Smooth muscle cell (in vitro differentiated cells): ENCODE results near the gene CACNA2D1. TPM values are rescaled to one million over a fixed set of nuclear protein-coding genes. Genes with fewer than 3 reads are reported as not detected.

Experiments used
- DNase-seq: peaks from one replicate; lab custom pipeline; 2025; ENCODE audit not compliant: unreplicated experiment; lab: John Stamatoyannopoulos, UW
- H2AFZ ChIP-seq: fragments of 200-600 bp; sonication (generic); 2 replicates; pipeline ENCODE4 v1.6.0; 2016; ENCODE audit warnings: antibody characterized with exemption, low read depth, mild to moderate bottlenecking
- H3F3A ChIP-seq: fragments of 200-600 bp; sonication (generic); 2 replicates; pipeline ENCODE4 v1.6.0; 2017; ENCODE audit warnings: antibody characterized with exemption, low read depth
- H3K27ac ChIP-seq: fragments of 200-600 bp; sonication (generic); 2 replicates; pipeline ENCODE4 v1.5.1; 2016; ENCODE audit warnings: low read depth, mild to moderate bottlenecking
- H3K27me3 ChIP-seq: fragments of 200-600 bp; sonication (generic); 2 replicates; pipeline ENCODE4 v1.6.1; 2016; ENCODE audit warnings: low read depth, mild to moderate bottlenecking
- H3K36me3 ChIP-seq: fragments of 200-600 bp; sonication (generic); 2 replicates; pipeline ENCODE4 v1.5.1; 2016; ENCODE audit warnings: low read depth
- H3K4me1 ChIP-seq: fragments of 200-600 bp; sonication (generic); 2 replicates; pipeline ENCODE4 v1.5.1; 2016; ENCODE audit warnings: low read depth
- H3K4me2 ChIP-seq: fragments of 200-600 bp; sonication (generic); 2 replicates; pipeline ENCODE4 v1.6.0; 2016; ENCODE audit warnings: mild to moderate bottlenecking
- H3K4me3 ChIP-seq: fragments of 200-600 bp; sonication (generic); 2 replicates; pipeline ENCODE4 v1.5.1; 2016; ENCODE audit warnings: mild to moderate bottlenecking
- H3K79me2 ChIP-seq: fragments of 200-600 bp; sonication (generic); 2 replicates; pipeline ENCODE4 v1.6.0; 2016; ENCODE audit warnings: low read depth, mild to moderate bottlenecking
- H3K9ac ChIP-seq: fragments of 200-600 bp; sonication (generic); 2 replicates; pipeline ENCODE4 v1.6.0; 2016; ENCODE audit warnings: low read depth
- H3K9me3 ChIP-seq: fragments of 200-600 bp; sonication (generic); replicated peaks from 2 replicates; pipeline ENCODE4 v1.5.1; 2016; ENCODE audit warnings: low read depth
- H4K20me1 ChIP-seq: fragments of 200-600 bp; sonication (generic); 2 replicates; pipeline ENCODE4 v1.6.0; 2016; ENCODE audit warnings: low read depth
- WGBS: methylation state at CpG from one replicate; pipeline ENCODE4 v1.1.7; 2016; ENCODE audit warnings: low lambda C conversion rate; 5-methylcytosine and 5-hydroxymethylcytosine counted together
- polyA plus RNA-seq: library from polyadenylated mRNA; unstranded; fragments of >200 nt; fragmentation: Nextera tagmentation; extraction: Ambion mirVana; gene quantifications from 2 replicates; pipeline ENCODE4 v1.2.1, GENCODE V29; 2016
- total RNA-seq: library from RNA; depleted of rRNA; stranded (reverse); fragments of >200 nt; gene quantifications from 2 replicates; pipeline ENCODE4 v1.2.3, GENCODE V29; 2014
- TF ChIP-seq, protein P1 (sequence below): fragments of 200-600 bp; sonication (generic); IDR thresholded peaks from 2 replicates; pipeline ENCODE4 v1.5.1; 2017; ENCODE audit warnings: borderline replicate concordance, mild to moderate bottlenecking, antibody characterized with exemption; ENCODE audit not compliant: insufficient read depth, poor library complexity, severe bottlenecking

CACNA2D1 gene
- total and polyA plus RNA-seq, 2 experiments from 2014 or later: 4.1 to 39.3 TPM

- DNase-seq: no peak
- Histone ChIP-seq H3F3A (no peaks in the 10 kb centered on the region), H3K27ac (no peak overlapping the region), H3K36me3 (no peaks in the 10 kb centered on the region), H3K79me2 (no peaks in the 10 kb centered on the region), H3K9ac (no peak overlapping the region), H3K4me2 (no peak overlapping the region), H3K4me3 (no peak overlapping the region), H3K27me3 (no peaks in the 10 kb centered on the region), H3K4me1 (peaks cover 5% of the 10 kb centered on the region), H3K9me3 (no peaks in the 10 kb centered on the region), H2AFZ (no peak overlapping the region), H4K20me1 (peaks cover 4% of the 10 kb centered on the region)
- TF ChIP-seq, protein P1, sequence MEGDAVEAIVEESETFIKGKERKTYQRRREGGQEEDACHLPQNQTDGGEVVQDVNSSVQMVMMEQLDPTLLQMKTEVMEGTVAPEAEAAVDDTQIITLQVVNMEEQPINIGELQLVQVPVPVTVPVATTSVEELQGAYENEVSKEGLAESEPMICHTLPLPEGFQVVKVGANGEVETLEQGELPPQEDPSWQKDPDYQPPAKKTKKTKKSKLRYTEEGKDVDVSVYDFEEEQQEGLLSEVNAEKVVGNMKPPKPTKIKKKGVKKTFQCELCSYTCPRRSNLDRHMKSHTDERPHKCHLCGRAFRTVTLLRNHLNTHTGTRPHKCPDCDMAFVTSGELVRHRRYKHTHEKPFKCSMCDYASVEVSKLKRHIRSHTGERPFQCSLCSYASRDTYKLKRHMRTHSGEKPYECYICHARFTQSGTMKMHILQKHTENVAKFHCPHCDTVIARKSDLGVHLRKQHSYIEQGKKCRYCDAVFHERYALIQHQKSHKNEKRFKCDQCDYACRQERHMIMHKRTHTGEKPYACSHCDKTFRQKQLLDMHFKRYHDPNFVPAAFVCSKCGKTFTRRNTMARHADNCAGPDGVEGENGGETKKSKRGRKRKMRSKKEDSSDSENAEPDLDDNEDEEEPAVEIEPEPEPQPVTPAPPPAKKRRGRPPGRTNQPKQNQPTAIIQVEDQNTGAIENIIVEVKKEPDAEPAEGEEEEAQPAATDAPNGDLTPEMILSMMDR: no peak
- 95% methylated on average over 4 of the region's 4 CpGs for WGBS
Measured at GRCh38 chr7:82395147-82395546, 48.4 kb downstream of the CACNA2D1 start.

- DNase-seq: no peak
- TF ChIP-seq, protein P1: no peak
- peaks cover 4% of the 10 kb centered on the region for H4K20me1 ChIP-seq
- H3K36me3 ChIP-seq: no peaks in the 10 kb centered on the region
- H2AFZ ChIP-seq: no peak overlapping the region
- H3F3A ChIP-seq: no peaks in the 10 kb centered on the region
- no peaks in the 10 kb centered on the region for H3K27me3 ChIP-seq
- H3K4me3 ChIP-seq: no peak overlapping the region
- H3K79me2 ChIP-seq: no peaks in the 10 kb centered on the region
- no peaks in the 10 kb centered on the region for H3K9me3 ChIP-seq
- no peak overlapping the region for H3K9ac ChIP-seq
- H3K4me2 ChIP-seq: no peak overlapping the region
- 96% methylated on average over 2 of the region's 2 CpGs for WGBS
- H3K4me1 ChIP-seq: peaks cover 10% of the 10 kb centered on the region
- H3K27ac ChIP-seq: no peak overlapping the region
Measured at GRCh38 chr7:82393840-82394220, 49.7 kb downstream of the CACNA2D1 start.

DNA sequence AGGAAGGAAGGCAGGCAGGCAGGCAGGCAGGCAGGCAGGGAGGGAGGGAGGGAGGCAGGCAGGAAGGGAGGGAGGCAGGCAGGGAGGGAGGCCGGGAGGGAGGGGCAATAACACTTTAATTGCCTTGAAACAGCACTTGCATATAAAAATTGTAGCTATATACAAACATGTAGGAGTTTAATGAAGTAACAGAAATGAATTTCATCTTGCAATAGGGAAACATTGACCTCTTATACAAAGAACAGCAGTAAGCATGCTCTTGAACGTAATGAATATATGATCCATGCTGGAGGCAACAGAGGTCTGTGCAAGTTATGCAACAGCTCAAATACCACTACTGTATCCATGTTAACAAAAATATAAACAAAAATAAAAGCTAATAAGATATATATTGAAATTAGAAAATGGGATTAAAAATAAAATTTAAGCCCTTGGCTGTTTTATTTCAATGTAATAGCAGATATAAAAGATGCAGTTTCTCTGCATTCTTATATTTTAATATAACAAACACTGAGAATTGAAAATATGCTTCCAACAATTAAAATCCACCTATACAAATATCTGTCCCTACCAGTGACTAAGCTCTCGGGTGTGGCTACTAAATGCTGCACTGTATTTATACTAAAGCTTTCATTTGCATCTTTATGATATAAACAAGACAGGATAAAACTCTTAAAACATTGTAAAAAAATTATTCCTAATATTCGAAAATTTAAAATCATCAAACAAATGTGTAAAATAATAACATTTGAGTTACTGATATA lies 50.3 kb downstream of the CACNA2D1 start:
- 77% methylated on average over 4 of the region's 4 CpGs for WGBS
- no peaks in the 10 kb centered on the region for H3K27me3 ChIP-seq
- H3K79me2 ChIP-seq: no peaks in the 10 kb centered on the region
- H3K4me3 ChIP-seq: no peak overlapping the region
- peaks cover 10% of the 10 kb centered on the region for H3K4me1 ChIP-seq
- no peak overlapping the region for H3K9ac ChIP-seq
- no peaks in the 10 kb centered on the region for H3K9me3 ChIP-seq
- no peaks in the 10 kb centered on the region for H3F3A ChIP-seq
- no peaks in the 10 kb centered on the region for H3K36me3 ChIP-seq
- no peak overlapping the region for H2AFZ ChIP-seq
- TF ChIP-seq, protein P1: no peak
- no peak overlapping the region for H3K27ac ChIP-seq
- DNase-seq: no peak
- no peak overlapping the region for H3K4me2 ChIP-seq
- peaks cover 4% of the 10 kb centered on the region for H4K20me1 ChIP-seq

GRCh38 chr7:82390936-82391335 lies 52.6 kb downstream of the CACNA2D1 start:
- Histone ChIP-seq H3K36me3 (no peaks in the 10 kb centered on the region), H3K9ac (no peak overlapping the region), H2AFZ (no peak overlapping the region), H3K4me1 (peaks cover 10% of the 10 kb centered on the region), H3K27me3 (no peaks in the 10 kb centered on the region), H3K4me2 (no peak overlapping the region), H3K4me3 (no peak overlapping the region), H4K20me1 (peaks cover 4% of the 10 kb centered on the region), H3K9me3 (no peaks in the 10 kb centered on the region), H3K79me2 (no peaks in the 10 kb centered on the region), H3F3A (no peaks in the 10 kb centered on the region), H3K27ac (no peak overlapping the region)
- TF ChIP-seq, protein P1: no peak
- DNase-seq: no peak
